HG03108 (cell line): ENCODE measurements around the gene C16orf96.

Source experiments
- ATAC-seq: cut with Tn5 transposase; IDR thresholded peaks from one replicate; pipeline ENCODE4 v1.9.1; 2021; ENCODE audit warnings: moderate library complexity; ENCODE audit not compliant: unreplicated experiment

Gene C16orf96

GRCh38 chr16:4641306-4641687 is 85.2 kb downstream of the C16orf96 start:
- no peak for ATAC-seq

GRCh38 chr16:4641895-4642294 is 85.8 kb downstream of the C16orf96 start:
- no peak for ATAC-seq

DNA sequence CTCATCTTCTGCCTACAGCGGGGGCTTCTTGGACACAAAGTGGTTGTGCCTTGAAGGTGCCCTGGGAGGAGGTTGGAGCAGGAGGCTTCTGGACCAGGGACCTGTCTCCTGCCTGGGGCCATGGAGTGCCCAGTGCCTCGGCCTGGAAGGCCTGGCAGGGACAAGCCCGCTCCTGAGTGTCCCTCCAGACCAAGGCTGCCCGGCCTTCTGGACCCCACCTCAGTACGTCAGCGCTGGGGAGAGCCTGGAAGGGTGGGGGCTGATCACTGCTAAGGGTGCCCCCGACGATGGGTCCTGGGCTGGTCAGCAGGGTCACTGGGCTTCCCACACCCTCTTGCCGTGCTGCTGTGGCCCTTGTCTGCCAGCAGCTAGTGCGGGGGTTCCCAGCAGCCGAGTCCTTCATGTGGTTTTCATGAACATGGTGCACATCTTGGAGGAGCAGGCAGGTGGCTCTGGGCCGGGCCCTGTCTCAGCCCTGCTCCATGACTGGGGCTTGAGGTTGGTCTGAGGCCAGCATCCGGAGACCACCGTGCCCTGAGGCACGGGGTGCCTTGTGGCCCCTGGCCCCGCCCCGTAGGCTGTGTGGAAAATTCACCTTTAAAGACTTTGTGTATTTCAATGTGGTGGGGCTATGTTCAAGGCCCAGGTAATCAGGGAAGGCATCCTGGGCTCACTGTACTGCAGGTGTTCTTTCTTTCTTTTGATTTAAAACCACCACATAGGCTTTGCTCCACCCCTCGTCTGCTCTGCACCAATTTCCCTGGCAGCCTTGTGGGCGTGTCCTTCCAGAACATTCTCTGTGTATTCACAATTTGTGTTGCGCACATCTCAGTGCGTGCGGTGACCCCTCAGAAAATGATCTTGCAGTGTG is 90.9 kb downstream of the C16orf96 start:
- no peak for ATAC-seq

DNA sequence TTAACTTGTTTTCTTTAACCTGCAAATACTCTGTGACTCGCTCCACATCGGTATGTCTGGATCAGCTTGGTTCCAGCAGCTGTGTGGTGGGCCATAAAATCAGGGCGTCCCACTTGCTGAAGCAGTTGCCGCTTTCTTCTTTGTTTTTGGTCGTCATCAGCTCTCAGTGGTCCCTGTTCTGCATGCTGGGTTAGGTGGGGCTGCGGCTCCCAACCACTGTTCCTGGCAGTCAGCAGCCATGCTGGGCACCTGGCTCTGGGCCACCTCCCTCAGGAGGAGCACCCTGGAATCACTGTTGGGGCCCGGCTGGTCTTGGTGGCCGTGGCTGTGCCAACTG is 91.5 kb downstream of the C16orf96 start:
- no peak for ATAC-seq

- ATAC-seq = no peak
Measured at GRCh38 chr16:4648917-4649316, 92.8 kb downstream of the C16orf96 start.

GRCh38 chr16:4649744-4650442 is 93.8 kb downstream of the C16orf96 start:
- no peak for ATAC-seq
